ENCODE results near the gene CPAMD8. TPM values are rescaled to one million over a fixed set of nuclear protein-coding genes. Genes with fewer than 3 reads are reported as not detected.
A peak's percentile ranks its signal among the peaks of the same experiment; 100 is the strongest.
"Not testable (repeated sequence)": the region's sequence is repeated elsewhere in the genome, so short reads cannot be mapped to it uniquely, and the experiment has no call there.

Gene CPAMD8
- total RNA-seq, 4 donors from 2014 or later = 13.9 to 116 (median 24.2) TPM

- intact Hi-C loops (cut with DNase I) = no loop called here
- no peak for TF ChIP-seq CTCF (IDR thresholded peaks at IDR 0.05)
- no peak for TF ChIP-seq POLR2A (IDR thresholded peaks at IDR 0.05)
- Histone ChIP-seq H3K27ac (no peak overlapping the region), H3K36me3 (no peaks in the 10 kb centered on the region), H3K4me1 (no peaks in the 10 kb centered on the region), H3K27me3 (no peaks in the 10 kb centered on the region), H3K4me3 (replicated peaks in 1 of 3) (no peak overlapping the region), H3K9me3 (no peaks in the 10 kb centered on the region)
- WGBS, 2 donors = 82 to 92% methylated on average over 6 to 14 of the region's 15 CpGs
- no peak for DNase-seq
These were observed 9.3 kb upstream of the CPAMD8 start for GRCh38 chr19:17035842-17036424.

- intact Hi-C loops (cut with DNase I) = no loop called here
- H3K9me3 ChIP-seq = no peaks in the 10 kb centered on the region
- H3K36me3 ChIP-seq = no peaks in the 10 kb centered on the region
- H3K4me3 ChIP-seq (replicated peaks in 1 of 3) = no peak overlapping the region
- DNase-seq = no peak
- WGBS, 2 donors = 81 to 90% methylated on average over 6 of the region's 6 CpGs
- H3K27me3 ChIP-seq = no peaks in the 10 kb centered on the region
- no peak for TF ChIP-seq CTCF (IDR thresholded peaks at IDR 0.05)
- TF ChIP-seq POLR2A (IDR thresholded peaks at IDR 0.05) = no peak
- no peak overlapping the region for H3K27ac ChIP-seq
- H3K4me1 ChIP-seq = peaks cover 0 to 11% of the 10 kb centered on the region in 2 donors
These were observed 5.1 kb upstream of the CPAMD8 start for GRCh38 chr19:17031741-17032140.

- TF ChIP-seq CTCF (IDR thresholded peaks at IDR 0.05) = no peak
- TF ChIP-seq POLR2A (IDR thresholded peaks at IDR 0.05) = no peak
- Histone ChIP-seq H3K9me3 (no peaks in the 10 kb centered on the region), H3K27me3 (no peaks in the 10 kb centered on the region), H3K27ac (peak overlapping the region in 2 of 3 donors; percentile 26 to 57), H3K4me1 (peaks cover 3 to 11% of the 10 kb centered on the region in 2 donors), H3K4me3 (replicated peaks in 1 of 3) (no peak overlapping the region), H3K36me3 (no peaks in the 10 kb centered on the region)
- intact Hi-C loops (cut with DNase I) = no loop called here
- WGBS, 2 donors = 42 to 43% methylated on average over 7 of the region's 7 CpGs
- peak; percentile 10 to 37 for DNase-seq
These were observed 945 bp upstream of the CPAMD8 start for GRCh38 chr19:17027535-17027975.

- Histone ChIP-seq H3K27me3 (no peaks in the 10 kb centered on the region), H3K4me3 (replicated peaks in 1 of 3) (peak overlapping the region in 1 of 3 donors; percentile 38), H3K36me3 (no peaks in the 10 kb centered on the region), H3K27ac (peak overlapping the region in 2 of 3 donors; percentile 43 to 60), H3K9me3 (no peaks in the 10 kb centered on the region), H3K4me1 (peaks cover 3 to 20% of the 10 kb centered on the region in 2 donors)
- intact Hi-C loops (cut with DNase I) = no loop called here
- DNase-seq = peak in 1 of 2 donors; percentile 39
- no peak for TF ChIP-seq CTCF (IDR thresholded peaks at IDR 0.05)
- peak in 1 of 2 donors; percentile 54 for TF ChIP-seq POLR2A (IDR thresholded peaks at IDR 0.05)
- WGBS, 2 donors = 3% methylated on average over 12 to 17 of the region's 40 CpGs
These were observed 485 bp downstream of the CPAMD8 start for GRCh38 chr19:17025991-17026658.

GRCh38 chr19:17025361-17025760 lies 1.2 kb downstream of the CPAMD8 start:
- Histone ChIP-seq H3K36me3 (no peaks in the 10 kb centered on the region), H3K9me3 (no peaks in the 10 kb centered on the region), H3K27ac (peak overlapping the region in 2 of 3 donors; percentile 43 to 60), H3K4me3 (replicated peaks in 1 of 3) (peak overlapping the region in 1 of 3 donors; percentile 38), H3K27me3 (no peaks in the 10 kb centered on the region), H3K4me1 (peaks cover 3 to 24% of the 10 kb centered on the region in 2 donors)
- WGBS, 2 donors = 73 to 75% methylated on average over 6 of the region's 6 CpGs
- TF ChIP-seq CTCF (IDR thresholded peaks at IDR 0.05) (no peak), POLR2A (IDR thresholded peaks at IDR 0.05) (no peak)
- no peak for DNase-seq
- intact Hi-C loops (cut with DNase I) = no loop called here

- peaks cover 5 to 24% of the 10 kb centered on the region in 2 donors for H3K4me1 ChIP-seq
- H3K27me3 ChIP-seq; H3K4me3 ChIP-seq (replicated peaks in 1 of 3); intact Hi-C loops (cut with DNase I); H3K36me3 ChIP-seq; H3K9me3 ChIP-seq; DNase-seq: not testable (repeated sequence)
- WGBS, 2 donors = 93 to 96% methylated on average over 8 of the region's 8 CpGs
- H3K27ac ChIP-seq = peak overlapping the region in 1 of 3 donors; percentile 43
These were observed 1.7 kb downstream of the CPAMD8 start for GRCh38 chr19:17024941-17025340.
